IPS-NIHi7 (cell line): ENCODE measurements around the gene ZNF548.

Experiments used
- DNase-seq: peaks from one replicate; pipeline ENCODE4 v3.0.0; 2012; ENCODE audit warnings: mixed read lengths; ENCODE audit errors: extremely low spot score

Gene ZNF548

GRCh38 chr19:57398868-57399267 is 9.2 kb downstream of the ZNF548 start:
- DNase-seq = no peak

- DNase-seq = no peak
Observed at GRCh38 chr19:57403737-57404563, 14.3 kb downstream of the ZNF548 start.

GRCh38 chr19:57406516-57407123 is 17.0 kb downstream of the ZNF548 start:
- peak; percentile 93 for DNase-seq

GRCh38 chr19:57410877-57411671 is 21.4 kb downstream of the ZNF548 start, which contains the start of gene ZNF17:
Gene ZNF17, plus strand, starts transcription at chr19:57411161. Its CDS starts 2,455 bp downstream, at chr19:57413616.
- peak; percentile 98 for DNase-seq

- DNase-seq = no peak
Observed at GRCh38 chr19:57419439-57419838, 29.8 kb downstream of the ZNF548 start.

GRCh38 chr19:57421037-57421436 is 31.4 kb downstream of the ZNF548 start:
- no peak for DNase-seq

- no peak for DNase-seq
Observed at GRCh38 chr19:57434386-57435061, 44.9 kb downstream of the ZNF548 start.

- peak; percentile 98 for DNase-seq
Observed at GRCh38 chr19:57435062-57435978, 45.7 kb downstream of the ZNF548 start, which contains the start of gene ZNF749. Gene ZNF749, plus strand, starts transcription at chr19:57435325. Its CDS starts 254 bp downstream, at chr19:57435579.

- no peak for DNase-seq
Observed at GRCh38 chr19:57436417-57436816, 46.8 kb downstream of the ZNF548 start.

- DNase-seq = no peak
Observed at GRCh38 chr19:57437931-57438330, 48.3 kb downstream of the ZNF548 start.

- DNase-seq = peak; percentile 32
Observed at GRCh38 chr19:57438925-57439324, 49.3 kb downstream of the ZNF548 start.

- DNase-seq = no peak
Observed at GRCh38 chr19:57441979-57442752, 52.5 kb downstream of the ZNF548 start.

GRCh38 chr19:57443121-57443696 is 53.6 kb downstream of the ZNF548 start:
- no peak for DNase-seq

GRCh38 chr19:57452307-57452706 is 62.7 kb downstream of the ZNF548 start:
- DNase-seq = no peak
